IPS-11a (cell line): ENCODE data around the gene CRISPLD2.
"Not testable (repeated sequence)": the region's sequence is repeated elsewhere in the genome, so short reads cannot be mapped to it uniquely, and the experiment has no call there.

ENCODE experiments used
- H3K4me3 ChIP-seq: one replicate; pipeline ENCODE4 v1.5.1; 2013; ENCODE audit warnings: low read depth, low read length, control low read depth

CRISPLD2 gene

DNA sequence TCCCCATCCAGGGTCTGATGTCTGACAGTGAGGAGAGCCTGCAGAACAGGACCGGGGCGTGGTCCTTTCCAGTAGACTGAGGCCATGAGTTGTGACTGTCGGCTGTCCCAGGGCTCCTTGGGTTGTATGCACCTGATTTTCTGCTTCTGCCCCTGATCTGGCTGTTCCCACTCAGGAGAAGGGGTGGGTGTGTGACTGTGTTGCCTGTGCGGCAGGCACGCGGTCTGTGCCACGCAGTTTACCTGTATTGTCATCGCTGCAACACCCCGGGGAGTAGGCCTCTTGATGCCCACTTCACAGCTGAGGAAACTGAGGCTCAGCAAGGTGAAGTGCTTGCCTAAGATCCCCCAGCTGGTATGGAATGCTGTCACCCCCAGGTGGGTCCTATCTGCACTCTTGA lies 1.4 kb downstream of the CRISPLD2 start:
- H3K4me3 ChIP-seq: no peak overlapping the region

DNA sequence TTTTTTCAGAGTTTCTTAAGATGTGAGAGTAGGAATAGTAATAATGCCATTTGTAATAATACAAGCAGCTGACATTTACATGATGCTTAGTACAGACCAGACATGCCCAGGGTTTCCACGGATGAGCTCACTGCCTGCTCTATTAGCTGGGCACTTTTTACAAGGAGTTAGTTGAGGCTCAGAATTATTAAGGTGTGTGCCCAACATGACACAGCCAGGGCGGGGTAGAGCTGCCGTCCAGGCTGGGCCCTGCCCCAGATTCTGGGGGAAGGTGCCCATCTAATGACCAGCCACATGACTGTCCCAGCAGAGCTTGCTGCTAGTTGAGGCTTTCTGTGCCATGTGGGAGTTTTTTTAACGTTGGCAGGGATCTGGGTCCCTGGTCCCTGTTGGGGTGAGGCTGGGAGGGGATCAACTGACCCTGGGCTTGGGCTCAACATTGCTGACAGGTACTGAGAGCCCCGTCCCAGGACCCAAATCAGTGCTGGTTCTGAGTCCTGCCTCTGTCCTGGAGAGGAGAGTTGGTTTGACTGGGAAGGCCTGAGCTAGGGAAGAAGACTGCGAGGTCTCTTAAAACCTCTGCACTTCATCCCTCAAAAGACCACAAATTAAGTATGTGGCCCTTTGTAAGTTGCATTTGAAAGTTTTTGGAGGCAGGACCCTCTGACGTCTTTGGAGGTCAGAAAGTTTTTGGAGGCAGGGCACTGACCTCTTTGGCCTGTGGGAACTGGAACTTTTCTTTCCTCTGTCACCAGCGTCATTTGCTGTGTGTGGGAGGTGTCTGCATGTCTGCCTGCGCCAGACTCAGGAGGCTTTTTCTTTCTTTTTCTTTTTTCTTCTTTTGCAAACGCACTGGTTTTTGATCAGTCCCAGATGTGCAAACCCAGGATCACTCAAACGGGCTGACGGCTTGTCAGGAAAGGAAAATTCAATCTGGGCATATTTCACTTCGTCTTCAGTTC lies 2.2 kb downstream of the CRISPLD2 start:
- no peak overlapping the region for H3K4me3 ChIP-seq

DNA sequence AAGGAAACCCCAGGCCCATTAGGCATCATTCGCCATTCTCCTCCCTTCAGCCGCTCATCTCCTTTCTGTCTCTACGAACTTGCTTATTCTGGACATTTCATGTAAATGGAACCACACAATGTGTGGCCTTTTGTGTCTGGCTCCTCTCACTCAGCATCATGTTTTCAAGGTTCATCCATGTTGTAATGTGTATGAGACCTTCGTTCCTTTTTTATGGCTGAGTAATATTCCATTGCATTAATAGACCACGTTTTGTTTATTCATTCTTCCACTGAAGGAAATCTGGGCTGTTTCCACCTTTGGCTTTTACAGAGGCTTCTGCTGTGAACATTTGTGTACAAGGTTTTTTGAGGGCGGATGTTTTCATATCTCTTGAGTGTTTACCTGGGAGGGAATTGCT lies 3.2 kb downstream of the CRISPLD2 start:
- no peak overlapping the region for H3K4me3 ChIP-seq

DNA sequence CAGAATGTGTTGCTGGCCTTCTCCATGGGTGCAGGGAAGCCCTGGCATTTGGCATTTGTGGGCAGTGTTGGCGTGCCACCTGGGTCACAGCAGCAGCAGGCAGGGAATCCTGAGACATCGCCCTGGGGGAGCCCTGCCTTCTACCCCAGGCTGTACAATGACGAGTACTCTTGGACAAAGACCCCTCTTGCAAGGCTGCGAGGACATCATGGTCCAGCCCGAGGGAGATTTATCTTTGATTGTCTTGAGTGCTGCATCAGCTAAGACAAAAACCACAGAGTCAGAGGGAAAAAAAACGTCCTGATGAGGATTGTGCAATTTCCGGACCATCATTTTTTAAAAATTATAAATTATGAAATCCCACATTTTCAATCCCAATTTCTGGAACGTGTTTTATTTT lies 3.7 kb downstream of the CRISPLD2 start:
- no peak overlapping the region for H3K4me3 ChIP-seq

DNA sequence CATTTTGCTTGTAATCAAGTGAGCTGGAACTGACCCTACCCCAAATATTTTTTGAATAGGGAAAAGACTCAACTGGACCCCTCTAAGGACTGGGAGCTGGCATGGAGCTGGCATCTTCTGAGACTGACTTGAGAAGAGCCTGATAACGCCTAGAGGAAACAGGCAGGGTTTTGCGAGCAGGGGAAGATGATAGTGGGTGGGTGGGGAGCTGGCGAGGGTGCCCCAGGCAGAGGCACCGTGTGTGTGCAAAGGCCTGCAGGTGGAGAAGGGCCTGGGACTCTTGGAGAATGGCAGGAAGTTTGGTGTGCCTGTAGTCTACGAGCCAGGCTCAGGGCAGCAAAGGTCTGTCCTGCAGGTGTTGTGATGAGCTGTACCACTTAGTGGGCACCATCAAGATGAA lies 4.1 kb downstream of the CRISPLD2 start:
- H3K4me3 ChIP-seq: no peak overlapping the region

DNA sequence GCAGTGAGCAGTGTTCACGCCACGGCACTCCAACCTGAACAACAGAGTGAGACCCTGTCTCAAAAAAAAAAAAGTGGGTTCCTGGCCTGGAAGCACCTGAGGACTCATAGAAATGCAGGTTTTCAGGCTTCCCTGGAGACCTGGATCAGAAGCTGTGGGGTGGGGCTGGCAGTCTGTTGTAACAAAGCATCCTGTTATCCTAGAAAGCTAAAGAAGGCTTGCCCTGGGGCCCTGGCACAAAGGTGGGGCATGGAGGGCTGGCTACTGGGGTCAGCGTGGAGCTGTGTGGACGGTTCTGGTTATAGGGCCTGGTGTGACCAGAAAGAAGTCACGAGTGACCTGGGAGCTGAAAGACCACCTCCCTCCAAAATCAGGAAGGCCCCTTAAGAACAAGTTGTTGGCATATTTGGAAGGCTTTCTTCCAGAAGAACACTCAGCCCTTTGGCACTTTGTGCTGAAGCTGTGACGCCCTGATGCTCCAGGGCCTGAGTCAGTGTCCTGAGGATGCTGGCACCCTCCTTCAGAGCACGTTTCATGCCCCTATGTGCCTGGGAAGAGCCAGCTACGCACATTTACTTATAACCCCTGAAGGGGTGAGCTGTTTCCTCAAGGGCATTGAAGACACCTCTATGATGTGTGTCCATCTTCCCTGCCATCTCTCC lies 6.2 kb downstream of the CRISPLD2 start:
- H3K4me3 ChIP-seq: no peak overlapping the region

DNA sequence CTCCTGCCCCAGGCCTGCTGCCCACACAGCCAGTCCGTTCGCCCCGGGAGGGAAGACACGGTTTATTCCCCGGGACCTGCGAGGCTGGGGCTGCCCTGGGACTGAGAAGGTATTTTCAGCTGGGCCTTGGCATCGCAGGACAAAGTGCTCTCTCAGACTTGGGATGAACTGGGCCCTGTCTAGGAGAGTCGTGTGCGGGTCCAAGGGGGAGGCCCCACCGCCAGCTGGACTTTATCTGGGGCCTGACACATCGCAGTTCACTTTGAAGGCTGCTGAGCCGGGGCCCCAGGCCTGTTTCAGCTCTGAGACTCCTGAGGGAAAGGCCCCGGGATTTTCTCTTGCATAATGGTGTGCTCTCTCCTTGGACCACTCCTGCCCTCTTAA lies 6.8 kb downstream of the CRISPLD2 start:
- no peak overlapping the region for H3K4me3 ChIP-seq

DNA sequence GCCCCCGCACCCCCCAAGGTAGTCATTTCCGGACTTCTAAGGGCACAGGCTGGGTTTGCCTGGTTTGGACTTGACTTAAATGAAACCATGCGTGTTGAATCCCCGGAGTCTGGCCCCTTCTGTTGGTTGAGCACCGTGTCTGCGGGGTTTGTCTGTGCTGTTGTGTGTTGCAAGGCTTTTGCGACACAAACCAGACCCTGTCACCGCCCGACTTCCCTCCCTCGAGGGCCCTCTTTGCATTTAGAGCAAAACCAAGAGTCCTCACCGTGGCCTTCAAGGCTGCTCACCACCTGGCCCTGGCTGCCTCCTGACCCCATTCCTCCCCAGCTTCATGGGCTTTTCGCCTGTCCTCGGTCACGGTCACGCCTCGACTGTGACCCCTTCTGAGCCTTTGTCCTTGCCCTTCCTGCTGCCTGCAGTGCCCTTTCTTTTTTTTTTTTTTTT lies 7.4 kb downstream of the CRISPLD2 start:
- no peak overlapping the region for H3K4me3 ChIP-seq

DNA sequence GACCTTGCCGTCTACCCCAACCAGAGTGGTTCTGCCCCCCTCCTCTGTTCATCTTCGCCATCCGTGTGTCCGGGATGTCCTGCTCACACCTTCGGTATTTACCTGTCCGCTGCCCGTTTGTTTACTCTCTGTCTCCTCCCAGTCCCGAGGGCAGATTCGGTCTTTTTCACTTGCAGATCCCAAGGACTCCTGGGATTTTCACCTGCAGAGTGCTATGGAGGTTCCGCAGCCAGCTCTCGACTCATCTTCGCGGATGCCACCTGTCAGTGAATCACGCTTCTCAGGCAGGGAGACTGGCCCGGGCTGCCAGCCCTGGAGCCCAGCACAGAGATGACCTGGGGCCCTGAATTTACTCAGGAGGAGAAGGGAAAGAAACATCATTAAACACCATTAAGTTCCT lies 8.1 kb downstream of the CRISPLD2 start:
- no peak overlapping the region for H3K4me3 ChIP-seq

DNA sequence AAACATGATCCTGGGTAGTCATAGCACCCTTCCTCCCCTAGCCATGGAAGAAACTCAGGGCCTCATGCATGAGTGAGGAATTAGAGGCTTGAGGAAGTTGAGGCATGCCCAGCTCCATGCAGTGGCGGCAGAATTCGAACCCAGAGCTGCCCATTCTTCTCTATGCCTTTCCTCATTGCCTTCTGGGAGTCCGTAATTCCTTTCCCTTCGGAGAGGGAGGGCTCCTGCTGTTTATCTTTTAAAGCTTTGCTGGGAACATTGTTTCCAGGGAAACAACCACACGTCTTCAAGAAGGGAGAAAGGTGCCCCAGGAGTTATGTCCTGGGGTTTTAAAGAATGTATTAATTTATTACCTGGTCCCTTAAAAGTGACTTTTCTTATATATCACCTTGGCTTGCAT lies 8.5 kb downstream of the CRISPLD2 start:
- H3K4me3 ChIP-seq: no peak overlapping the region

DNA sequence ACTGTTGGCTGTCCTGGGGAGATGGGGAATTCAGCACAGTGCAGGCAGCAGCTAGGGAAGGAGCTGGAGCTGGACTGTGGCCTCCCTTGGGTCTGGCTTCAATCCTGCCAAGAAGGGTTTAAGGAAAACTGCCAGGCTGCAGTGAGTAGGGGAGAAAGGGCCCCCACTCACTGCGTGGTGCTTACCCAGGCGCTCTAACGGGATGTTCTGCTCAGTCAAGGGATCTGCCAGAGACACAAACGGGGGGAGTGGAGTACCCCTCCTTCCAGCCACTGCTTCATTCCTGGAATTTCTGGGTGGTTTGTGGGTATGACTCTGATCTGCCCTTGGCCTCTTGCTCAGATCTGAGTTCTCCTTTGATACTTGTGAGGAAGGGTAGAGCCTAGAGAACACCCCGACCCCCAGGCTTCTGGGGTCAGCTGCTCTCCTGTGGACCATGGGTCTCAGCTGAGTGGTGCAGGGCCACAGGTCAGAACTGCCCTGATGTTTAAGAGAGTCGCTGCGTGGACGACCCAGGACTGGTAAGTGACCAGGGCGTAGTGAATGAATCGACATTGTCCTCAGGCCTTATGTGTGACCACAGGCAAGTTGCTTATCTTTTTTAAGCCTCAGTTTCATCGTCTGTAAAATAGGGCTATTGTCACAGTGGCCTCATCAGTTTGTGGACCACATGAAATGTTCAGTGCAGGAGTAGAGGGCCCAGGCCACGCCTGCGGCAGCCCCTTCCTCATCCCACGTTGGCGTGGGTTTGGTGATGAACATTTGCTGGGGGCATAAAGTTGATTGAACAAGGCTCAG lies 9.6 kb downstream of the CRISPLD2 start:
- no peak overlapping the region for H3K4me3 ChIP-seq

DNA sequence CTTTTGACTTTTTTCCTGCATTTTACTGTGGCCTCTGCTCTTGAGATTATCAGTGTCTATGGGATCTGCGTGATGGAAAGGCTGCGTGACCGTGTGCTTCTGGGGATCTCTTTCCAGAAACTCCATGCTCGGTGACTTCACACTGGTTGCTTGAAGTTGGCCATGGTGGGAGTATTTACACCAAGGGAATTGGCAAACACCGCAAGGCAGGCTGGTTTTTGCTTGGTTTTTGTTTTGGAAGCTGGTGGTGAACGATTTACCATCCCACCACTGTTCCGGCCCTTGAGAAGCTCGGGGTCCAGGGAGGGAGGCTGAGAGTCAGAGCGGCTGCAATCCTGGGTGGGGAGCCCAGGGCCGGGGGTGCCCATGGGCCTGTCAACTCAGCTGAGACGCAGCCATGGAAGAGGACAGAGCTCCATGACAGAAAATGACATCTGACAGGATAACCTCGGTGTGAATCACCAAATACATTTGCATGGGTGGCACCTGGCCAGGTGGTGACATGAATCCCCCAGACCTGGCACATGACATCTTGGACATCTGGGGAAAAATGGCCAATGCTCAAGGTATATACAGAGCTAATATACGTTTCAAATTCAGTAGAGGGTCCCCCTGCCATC lies 11.1 kb downstream of the CRISPLD2 start:
- H3K4me3 ChIP-seq: no peak overlapping the region

DNA sequence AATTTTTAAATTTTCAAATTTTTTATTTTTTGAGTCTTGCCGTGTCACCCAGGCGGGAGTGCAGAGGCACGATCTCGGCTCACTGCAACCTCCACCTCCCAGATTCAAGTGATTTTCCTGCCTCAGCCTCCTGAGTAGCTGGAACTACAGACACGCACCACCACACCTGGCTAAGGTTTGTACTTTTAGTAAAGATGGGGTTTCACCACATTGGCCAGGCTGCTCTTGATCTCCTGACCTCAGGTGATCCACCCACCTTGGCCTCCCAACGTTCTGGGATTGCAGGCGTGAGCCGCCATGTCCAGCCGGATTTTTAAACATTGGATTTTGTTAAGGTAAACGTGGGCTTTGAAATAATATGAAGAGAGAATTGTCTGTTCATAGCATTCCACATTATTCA lies 11.9 kb downstream of the CRISPLD2 start:
- not testable (repeated sequence) for H3K4me3 ChIP-seq

DNA sequence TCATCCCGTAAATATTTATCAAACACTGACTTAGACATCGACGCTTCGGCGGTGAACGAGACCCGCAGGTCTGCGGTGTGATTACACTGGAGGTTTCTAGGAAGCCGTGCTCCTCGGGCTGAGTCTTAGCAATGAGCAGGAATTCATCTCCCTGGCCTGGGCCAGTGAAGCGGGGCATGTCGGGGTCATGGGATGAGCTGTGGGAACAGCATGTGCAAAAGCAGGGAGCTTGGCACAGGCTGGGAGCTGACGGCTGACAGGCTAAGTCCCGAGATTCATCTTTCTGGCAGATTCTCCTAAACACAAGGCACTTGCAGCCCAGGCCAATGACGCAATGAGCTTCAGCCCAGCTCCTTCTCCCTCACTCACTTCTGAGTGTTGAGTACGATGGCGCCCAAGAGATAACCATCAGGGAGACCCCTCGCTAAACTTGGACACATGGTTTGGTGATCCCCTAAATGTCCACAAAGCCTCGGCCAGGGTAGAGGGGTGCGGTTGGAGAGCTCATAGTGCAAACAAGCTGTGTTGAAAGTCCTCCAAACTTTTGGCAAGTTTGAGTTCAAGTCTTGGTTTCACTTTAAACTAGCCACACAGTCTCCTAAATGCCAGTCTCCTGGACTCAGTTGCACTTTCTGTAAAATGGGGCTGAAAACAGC lies 12.8 kb downstream of the CRISPLD2 start:
- H3K4me3 ChIP-seq: no peak overlapping the region

DNA sequence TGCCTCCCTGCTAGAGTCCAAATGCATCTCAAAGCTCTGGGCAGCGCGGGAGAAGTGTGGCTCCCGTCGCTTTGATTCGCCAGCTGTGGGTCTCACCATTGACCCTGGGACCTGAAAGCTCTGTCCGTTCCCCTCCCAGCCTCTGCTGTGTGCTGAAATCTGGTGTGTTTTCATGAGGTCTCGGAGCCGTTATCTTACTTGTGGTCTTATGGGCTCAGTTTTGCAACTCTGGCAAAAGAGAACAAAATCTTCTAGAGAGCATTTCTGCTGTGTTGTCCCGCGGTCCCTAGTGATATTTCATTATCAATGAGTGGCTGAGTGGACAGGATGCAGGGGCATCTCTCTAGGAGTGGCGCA lies 13.3 kb downstream of the CRISPLD2 start:
- H3K4me3 ChIP-seq: no peak overlapping the region

DNA sequence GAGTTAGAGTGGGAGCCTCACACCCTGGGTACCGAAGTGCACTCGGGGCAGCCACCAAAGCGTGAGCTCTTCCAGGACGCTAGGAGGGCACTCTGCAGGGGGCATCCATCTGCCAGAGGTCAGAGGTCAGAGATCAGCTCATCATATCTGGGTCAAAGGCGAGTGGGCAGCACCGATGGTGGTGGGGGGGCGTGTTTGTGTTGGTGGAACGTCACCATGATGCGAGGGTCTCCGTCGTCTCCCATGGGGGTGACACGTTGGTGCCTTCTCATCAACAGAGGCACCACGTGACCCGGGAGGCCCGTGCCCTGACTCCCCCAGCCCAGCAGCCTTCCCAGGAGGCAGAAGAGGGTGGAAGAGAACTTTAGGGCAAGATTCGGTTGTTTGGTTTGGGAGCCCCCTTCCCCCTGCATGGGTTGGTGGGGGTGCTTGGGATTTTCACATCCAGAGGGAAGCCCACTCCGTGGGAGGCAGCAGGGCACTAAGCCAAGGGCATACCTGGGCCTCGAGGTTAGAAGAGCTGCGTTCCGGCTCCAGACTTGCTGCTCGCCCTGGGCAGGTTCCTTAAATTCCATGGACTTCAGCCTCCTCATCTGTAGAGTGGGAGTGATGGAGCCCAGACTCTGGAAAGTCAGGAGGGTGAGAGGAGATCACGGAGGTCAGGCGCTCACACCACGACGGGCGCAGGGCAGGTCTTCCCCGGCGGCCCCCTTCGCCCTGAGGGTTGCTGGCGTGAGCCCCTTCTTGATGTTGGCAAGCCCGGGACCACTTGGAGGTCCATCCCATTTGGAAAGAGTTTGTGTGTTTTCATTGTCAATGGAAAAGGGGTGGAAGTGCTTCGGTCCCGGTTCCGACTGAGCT lies 14.0 kb downstream of the CRISPLD2 start:
- no peak overlapping the region for H3K4me3 ChIP-seq

DNA sequence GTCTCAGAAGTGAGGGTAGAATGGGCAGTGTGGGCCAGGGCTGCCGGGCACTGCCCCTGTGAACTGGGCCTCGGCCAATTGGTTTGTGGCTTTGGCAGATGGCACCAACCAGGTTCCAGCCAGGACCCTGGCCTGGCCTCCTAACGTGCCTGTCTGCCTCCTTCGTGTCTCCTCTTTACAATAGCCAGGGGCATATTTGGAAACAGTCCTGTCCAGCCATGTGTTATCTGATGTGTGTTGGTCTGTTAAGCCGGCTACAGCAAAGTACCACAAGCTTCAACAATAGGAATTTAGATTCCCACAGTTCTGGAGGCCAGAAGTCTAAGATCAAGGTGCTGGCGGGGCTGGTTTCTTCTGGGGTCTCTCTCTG lies 14.6 kb downstream of the CRISPLD2 start:
- no peak overlapping the region for H3K4me3 ChIP-seq

DNA sequence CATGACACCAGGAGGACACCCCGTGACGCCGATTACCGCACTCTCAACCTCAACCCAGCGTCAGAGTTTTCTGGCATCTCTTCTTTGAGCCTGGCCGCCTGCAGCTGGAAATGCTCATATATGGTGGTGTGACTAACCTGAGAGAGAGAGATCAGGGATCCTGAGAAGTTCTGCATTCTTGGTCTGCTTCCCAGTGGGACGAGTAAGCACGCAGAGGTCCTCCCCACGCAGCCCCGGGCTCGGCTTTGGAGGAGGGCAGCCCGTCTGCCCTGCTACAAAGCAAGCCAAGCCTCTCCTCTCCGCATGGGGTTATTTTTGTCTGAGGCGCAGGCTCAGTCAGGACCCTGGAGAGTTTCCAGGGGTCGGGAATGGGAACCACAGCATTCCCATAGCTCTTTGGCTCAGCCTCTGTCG lies 16.5 kb downstream of the CRISPLD2 start:
- H3K4me3 ChIP-seq: no peak overlapping the region

DNA sequence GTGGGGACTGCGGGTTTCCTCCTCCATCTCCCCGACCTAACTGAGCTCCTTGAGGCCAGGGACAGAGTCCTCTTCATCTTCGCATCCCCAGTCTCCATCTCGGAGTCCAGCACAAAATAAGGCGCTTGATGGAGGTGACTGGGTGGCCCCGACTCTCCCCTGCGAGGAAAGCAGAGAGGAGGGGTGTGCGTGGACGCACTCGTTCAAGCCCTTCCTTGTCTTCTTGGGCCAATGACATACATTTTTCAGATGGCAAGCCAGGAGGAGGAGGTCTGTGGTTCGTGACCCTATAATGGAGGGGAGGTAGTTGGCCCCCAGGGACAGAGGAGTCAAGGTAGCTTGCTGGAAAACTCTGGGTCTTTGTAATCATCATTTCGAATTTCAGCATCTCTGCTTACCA lies 17.2 kb downstream of the CRISPLD2 start:
- H3K4me3 ChIP-seq: no peak overlapping the region
